ENCODE results near the gene SPG7. TPM values are rescaled to one million over a fixed set of nuclear protein-coding genes. Genes with fewer than 3 reads are reported as not detected.

SPG7 gene
- total RNA-seq, 1 donor from 2014 or later: 119 TPM

DNA sequence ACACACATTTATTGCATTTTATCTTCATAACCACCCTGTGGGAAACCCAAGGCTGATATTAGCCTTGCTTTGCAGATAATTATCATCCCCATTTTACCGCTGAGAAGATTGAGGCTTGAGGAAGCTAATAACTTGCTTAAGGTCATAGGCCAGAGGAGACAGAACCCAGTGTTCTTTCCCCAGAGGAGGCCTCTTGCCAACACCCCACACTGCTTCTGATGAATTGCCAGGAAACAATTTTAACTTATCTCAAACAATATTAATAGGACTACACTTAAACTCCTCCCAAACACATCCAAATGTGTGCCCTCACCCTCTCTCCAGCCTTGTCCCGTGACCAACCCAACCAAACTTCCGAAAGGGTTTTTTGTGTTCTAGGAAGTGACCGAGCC, 2.1 kb upstream of the SPG7 start:
- Histone ChIP-seq H3K27ac (peak overlapping the region; percentile 85), H3K36me3 (peaks cover 0 to 9% of the 10 kb centered on the region in 2 donors), H3K4me1 (peaks cover 54% of the 10 kb centered on the region), H3K4me3 (no peak overlapping the region), H3K27me3 (no peaks in the 10 kb centered on the region), H3K9me3 (no peaks in the 10 kb centered on the region)
- intact Hi-C loops (cut with DNase I): loop anchor here (5.0 kb wide), 1 partner anchor 184 kb away; no protein-coding TSS in a partner anchor
- no peak for DNase-seq (ENCODE audit: extremely low spot score in 2 of 2)
- TF ChIP-seq POLR2AphosphoS5 (IDR thresholded peaks at IDR 0.05; ENCODE audit: insufficient read depth in 1 of 2, low read depth in 1 of 2): no peak
- TF ChIP-seq, protein P1, sequence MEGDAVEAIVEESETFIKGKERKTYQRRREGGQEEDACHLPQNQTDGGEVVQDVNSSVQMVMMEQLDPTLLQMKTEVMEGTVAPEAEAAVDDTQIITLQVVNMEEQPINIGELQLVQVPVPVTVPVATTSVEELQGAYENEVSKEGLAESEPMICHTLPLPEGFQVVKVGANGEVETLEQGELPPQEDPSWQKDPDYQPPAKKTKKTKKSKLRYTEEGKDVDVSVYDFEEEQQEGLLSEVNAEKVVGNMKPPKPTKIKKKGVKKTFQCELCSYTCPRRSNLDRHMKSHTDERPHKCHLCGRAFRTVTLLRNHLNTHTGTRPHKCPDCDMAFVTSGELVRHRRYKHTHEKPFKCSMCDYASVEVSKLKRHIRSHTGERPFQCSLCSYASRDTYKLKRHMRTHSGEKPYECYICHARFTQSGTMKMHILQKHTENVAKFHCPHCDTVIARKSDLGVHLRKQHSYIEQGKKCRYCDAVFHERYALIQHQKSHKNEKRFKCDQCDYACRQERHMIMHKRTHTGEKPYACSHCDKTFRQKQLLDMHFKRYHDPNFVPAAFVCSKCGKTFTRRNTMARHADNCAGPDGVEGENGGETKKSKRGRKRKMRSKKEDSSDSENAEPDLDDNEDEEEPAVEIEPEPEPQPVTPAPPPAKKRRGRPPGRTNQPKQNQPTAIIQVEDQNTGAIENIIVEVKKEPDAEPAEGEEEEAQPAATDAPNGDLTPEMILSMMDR (IDR thresholded peaks at IDR 0.05): no peak
- no peak for TF ChIP-seq POLR2A (IDR thresholded peaks at IDR 0.05)

DNA sequence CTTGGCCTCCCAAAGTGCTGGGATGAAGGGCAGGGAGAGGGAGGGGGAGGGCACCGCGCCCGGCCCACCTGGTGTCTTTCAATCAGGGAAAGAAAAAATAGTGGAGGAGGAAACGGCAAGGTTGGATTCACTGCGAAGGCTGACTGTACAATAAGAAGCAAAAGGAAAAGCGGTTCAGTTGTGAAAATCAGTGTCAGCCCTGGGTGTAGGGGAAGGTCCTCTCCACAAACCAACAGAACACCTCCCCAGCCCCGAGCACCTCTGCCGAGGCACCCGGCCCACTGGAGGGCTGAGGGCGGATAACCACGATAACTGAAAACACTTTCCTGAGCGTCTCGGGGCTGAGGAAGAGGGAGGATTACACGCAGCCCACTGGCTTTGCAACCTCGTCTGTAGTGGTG, 1.4 kb upstream of the SPG7 start:
- no peaks in the 10 kb centered on the region for H3K9me3 ChIP-seq
- H3K27me3 ChIP-seq: no peaks in the 10 kb centered on the region
- H3K36me3 ChIP-seq: peaks cover 0 to 14% of the 10 kb centered on the region in 2 donors
- H3K4me3 ChIP-seq: peak overlapping the region; percentile 81 to 98
- H3K27ac ChIP-seq: peak overlapping the region; percentile 85
- intact Hi-C loops (cut with DNase I): loop anchor here (5.0 kb wide), 1 partner anchor 184 kb away; no protein-coding TSS in a partner anchor
- TF ChIP-seq, protein P1 (IDR thresholded peaks at IDR 0.05): no peak
- TF ChIP-seq POLR2AphosphoS5 (IDR thresholded peaks at IDR 0.05; ENCODE audit: insufficient read depth in 1 of 2, low read depth in 1 of 2): no peak
- no peak for TF ChIP-seq POLR2A (IDR thresholded peaks at IDR 0.05)
- DNase-seq (ENCODE audit: extremely low spot score in 2 of 2): no peak
- peaks cover 54% of the 10 kb centered on the region for H3K4me1 ChIP-seq

DNA sequence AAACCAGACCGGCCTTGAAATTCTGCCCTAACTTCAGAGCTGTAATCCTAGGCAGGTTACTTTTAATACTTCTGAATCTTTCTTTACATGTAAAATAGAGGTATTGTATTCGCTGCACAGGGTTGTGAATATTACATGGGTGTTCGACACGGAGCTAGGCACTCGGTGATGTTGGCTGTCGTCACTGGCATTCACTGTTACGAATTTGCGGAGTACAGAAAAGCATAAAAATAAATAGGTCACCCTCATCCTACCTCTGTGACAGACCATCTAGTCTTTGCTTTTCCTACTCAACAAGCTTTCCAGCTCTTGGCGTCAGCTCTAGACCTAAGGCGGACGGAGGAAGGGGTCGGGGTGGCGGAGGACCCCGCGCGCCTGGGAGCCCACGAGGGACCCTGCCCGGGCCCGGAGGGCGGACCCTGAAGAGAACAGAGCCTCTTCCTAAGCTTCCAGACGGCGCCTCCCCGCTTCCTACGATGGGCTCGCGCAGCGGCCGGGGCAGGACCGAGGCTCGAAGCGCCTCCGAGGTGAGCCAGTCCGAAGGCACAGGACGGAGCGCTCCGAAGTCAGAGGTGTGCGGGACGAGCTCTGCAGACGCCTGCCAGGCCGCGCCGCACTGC, 879 bp upstream of the SPG7 start:
- no peak for DNase-seq (ENCODE audit: extremely low spot score in 2 of 2)
- Histone ChIP-seq H3K4me1 (peaks cover 50% of the 10 kb centered on the region), H3K9me3 (no peaks in the 10 kb centered on the region), H3K27me3 (no peaks in the 10 kb centered on the region), H3K36me3 (peaks cover 0 to 19% of the 10 kb centered on the region in 2 donors), H3K27ac (peak overlapping the region; percentile 85), H3K4me3 (peak overlapping the region; percentile 81 to 98)
- intact Hi-C loops (cut with DNase I): loop anchor here (5.0 kb wide), 1 partner anchor 185 kb away; no protein-coding TSS in a partner anchor
- TF ChIP-seq, protein P1 (IDR thresholded peaks at IDR 0.05): no peak
- no peak for TF ChIP-seq POLR2AphosphoS5 (IDR thresholded peaks at IDR 0.05; ENCODE audit: insufficient read depth in 1 of 2, low read depth in 1 of 2)
- TF ChIP-seq POLR2A (IDR thresholded peaks at IDR 0.05): no peak

DNA sequence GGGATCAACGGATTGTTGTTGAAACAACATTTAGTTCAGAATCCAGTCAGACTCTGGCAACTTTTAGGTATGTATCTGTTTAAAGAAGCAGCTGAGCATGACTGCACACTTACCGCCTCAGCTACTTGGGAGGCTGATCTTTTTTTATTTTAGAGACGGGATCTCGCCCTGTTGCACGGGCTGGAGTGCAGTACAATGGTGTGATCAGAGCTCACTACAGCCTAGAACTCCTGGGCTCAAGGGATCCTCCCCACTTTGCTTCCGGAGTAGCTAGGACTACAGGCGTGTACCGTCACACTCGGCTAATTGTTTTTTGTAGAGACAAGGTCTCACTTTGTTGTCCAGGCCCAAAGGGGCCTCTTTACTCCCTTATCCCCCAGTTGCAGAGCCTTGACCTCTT, 2.3 kb downstream of the SPG7 start:
- Histone ChIP-seq H3K36me3 (peaks cover 0 to 48% of the 10 kb centered on the region in 2 donors), H3K4me3 (no peak overlapping the region), H3K9me3 (no peaks in the 10 kb centered on the region), H3K4me1 (peaks cover 39% of the 10 kb centered on the region), H3K27me3 (no peaks in the 10 kb centered on the region), H3K27ac (no peak overlapping the region)
- intact Hi-C loops (cut with DNase I): no loop called here
- TF ChIP-seq POLR2A (IDR thresholded peaks at IDR 0.05) (no peak), POLR2AphosphoS5 (IDR thresholded peaks at IDR 0.05; ENCODE audit: insufficient read depth in 1 of 2, low read depth in 1 of 2) (no peak)
- TF ChIP-seq, protein P1 (IDR thresholded peaks at IDR 0.05): no peak
- no peak for DNase-seq (ENCODE audit: extremely low spot score in 2 of 2)

DNA sequence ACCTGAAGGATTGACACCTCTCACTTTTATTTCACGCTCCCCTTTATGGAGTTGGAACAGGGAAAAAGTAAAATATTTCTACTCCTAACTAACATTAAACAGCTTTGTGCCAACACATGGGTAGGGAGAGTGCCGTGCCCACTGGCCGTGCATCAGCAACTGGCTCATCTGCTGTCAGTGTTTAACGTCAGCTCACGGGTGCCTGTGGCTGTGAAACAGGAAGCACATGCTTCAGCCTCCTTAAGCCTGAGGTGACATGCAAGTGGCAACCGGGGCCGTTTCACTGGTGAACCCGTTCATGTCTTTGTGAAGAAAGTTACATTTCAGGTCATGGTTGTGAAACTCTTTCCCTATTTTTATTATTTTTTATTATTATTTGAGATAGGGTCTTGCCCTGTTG, 3.2 kb downstream of the SPG7 start:
- peaks cover 0 to 57% of the 10 kb centered on the region in 2 donors for H3K36me3 ChIP-seq

More for the DNA sequence above, 3.2 kb downstream of the SPG7 start:
- TF ChIP-seq POLR2A (IDR thresholded peaks at IDR 0.05) (no peak), POLR2AphosphoS5 (IDR thresholded peaks at IDR 0.05; ENCODE audit: insufficient read depth in 1 of 2, low read depth in 1 of 2) (no peak)
- TF ChIP-seq, protein P1 (IDR thresholded peaks at IDR 0.05): no peak
- no peak for DNase-seq (ENCODE audit: extremely low spot score in 2 of 2)
- intact Hi-C loops (cut with DNase I): no loop called here
- no peak overlapping the region for H3K4me3 ChIP-seq
- no peaks in the 10 kb centered on the region for H3K9me3 ChIP-seq
- no peak overlapping the region for H3K27ac ChIP-seq
- peaks cover 31% of the 10 kb centered on the region for H3K4me1 ChIP-seq
- H3K27me3 ChIP-seq: no peaks in the 10 kb centered on the region

Measured in vagina (tissue), 2 donors.